NCI-H345 treated with DMSO at 0.1 percent for 48 hours (cell line): ENCODE data around the gene URB1.
A peak's percentile ranks its signal among the peaks of the same experiment; 100 is the strongest.
"Not testable (repeated sequence)": the region's sequence is repeated elsewhere in the genome, so short reads cannot be mapped to it uniquely, and the experiment has no call there.

Experiments
- DNase-seq: peaks from one replicate; lab custom pipeline; 2025; ENCODE audit not compliant: unreplicated experiment; lab: John Stamatoyannopoulos, UW

URB1 gene, protein sequence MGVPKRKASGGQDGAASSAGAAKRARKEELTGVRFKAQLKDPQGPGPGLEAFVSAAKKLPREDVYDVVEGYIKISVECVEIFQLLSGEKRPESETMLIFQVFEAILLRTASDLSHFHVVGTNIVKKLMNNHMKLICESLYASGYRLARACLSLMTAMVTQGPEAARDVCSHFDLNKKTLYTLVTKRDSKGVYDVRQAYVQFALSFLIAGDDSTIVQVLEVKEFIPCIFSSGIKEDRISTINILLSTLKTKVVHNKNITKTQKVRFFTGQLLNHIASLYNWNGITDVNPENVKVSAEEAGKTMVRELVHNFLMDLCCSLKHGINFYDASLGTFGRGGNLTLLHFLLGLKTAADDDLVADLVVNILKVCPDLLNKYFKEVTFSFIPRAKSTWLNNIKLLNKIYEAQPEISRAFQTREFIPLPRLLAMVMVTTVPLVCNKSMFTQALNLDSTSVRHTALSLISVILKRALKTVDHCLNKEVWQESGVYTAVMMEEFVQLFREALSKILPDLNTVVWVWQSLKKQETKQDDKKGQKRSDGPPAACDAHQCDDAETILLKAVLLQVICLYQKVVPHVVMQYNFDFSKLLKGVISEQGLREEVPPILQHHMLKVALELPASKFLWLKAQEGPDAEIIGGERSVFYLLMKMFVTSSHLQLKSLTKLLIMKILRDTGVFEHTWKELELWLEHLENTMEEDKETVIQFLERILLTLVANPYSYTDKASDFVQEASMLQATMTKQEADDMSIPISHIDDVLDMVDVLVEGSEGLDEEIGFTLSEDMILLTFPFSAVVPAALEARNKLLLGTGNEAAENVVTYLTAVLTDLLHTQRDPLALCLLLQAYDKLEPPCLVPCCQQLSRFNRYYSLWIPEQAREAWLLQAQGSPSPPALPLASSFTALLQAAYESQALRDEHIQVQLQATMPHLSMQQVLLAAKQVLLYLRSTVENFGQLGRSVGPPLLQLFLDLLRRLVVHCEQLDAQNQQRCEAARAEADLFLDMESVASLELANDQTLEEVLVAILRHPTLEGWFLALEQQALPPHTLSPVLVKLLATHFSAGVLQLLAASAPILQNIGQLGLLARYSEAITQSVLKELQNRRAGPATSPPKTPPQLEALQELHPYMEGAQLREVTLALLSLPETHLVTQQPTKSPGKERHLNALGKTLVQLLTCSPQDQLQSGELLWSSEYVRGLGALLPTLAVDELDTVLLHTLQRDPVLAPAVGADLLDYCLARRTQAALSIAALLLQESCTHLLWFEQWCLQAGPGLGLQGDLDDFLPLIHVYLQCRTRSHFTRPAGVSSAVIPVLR (N-terminal part only)

DNA sequence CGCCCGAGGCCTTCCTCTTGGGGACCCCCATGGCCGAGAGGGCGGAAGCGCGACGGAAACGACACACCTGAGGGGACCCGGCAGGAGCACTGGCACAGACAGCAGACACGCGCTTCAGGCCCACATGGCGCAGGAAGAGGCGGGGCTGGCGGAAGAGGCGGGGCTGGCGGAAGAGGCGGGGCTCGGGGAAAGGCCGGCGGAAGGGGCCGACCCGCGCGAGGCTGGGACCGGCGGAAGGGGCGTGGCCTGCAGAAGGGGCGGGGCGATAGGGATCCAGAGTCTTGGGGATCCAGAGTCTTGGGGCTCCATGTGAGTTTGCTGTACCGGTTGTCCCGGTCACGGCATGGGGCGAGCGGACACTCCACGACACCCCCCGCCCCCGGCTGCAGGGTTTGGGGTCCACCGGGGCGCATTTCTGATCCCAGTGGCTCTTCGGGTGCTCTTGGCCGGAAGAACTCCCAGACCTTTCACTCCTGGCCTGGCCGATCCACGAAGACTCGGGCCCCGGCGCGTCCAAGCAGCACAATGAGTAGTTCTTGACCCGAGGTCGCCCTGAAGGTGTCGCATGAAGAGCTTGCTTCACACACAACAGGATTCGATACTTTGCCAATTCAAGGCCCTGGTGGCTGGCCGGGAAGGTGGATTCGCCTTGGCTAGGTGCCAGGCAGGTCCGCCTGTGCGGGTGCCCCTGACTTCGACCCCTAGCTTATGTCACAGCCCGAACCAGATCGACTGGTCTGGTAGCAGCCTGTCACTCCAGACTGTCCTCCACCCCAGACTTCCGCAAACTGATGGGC lies at the start of gene URB1:
Gene URB1, minus strand, starts transcription at position 133 of the 797 bp plus-strand sequence. Its CDS starts 102 bp downstream, at position 31.
- peak; percentile 89 for DNase-seq

DNA sequence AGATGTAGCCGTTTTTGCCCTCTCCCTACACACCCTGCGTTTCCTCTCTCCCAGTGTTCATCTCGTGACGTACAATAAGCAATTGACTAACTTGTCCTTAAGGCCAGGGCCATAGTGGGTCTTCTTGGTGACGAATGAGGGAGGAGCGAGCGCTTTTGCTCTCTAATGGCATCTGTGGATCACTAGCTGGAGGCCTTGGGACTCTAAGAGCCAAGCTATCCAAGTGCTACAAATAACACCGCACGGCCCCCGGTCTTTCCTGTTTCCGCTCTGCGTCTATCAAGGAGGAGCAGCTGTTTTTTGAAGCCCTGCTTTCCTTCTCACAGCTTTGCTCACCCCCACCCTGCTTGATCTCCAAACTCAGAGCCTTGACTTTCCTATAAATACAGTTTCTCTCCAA lies 44.9 kb upstream of the URB1 start:
- DNase-seq: no peak

DNA sequence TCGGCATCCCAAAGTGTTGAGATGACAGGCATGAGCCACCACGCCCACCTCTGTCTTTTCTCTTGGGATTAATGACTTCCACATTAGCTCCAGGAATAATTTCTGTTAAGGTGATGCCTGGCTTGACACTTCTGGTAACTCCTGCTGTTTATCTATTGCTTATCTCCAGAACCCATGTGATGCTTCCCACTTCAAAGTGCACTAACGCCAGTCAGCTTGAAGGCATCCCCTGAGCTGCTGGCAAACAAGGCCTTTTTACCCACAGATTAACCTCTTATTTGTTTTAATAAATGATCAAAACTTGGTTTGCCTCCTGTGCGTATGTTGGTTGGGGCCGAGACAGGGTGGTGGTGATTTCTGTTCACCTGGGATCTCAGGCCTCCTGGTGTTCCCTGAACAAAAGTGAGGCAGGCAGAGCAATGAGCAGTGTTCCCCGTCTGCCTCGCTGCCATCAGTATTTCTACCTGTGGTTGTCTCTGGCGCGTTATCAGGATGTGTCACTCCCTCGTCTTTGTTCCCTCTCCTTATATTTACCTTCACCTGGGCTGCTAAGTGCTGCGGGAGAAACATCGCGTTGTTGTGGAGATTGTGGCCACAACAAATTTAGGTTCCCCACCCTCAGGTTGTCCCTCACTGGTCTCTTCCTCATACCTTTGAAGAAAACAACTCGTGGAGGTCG lies 40.3 kb upstream of the URB1 start:
- not testable (repeated sequence) for DNase-seq

DNA sequence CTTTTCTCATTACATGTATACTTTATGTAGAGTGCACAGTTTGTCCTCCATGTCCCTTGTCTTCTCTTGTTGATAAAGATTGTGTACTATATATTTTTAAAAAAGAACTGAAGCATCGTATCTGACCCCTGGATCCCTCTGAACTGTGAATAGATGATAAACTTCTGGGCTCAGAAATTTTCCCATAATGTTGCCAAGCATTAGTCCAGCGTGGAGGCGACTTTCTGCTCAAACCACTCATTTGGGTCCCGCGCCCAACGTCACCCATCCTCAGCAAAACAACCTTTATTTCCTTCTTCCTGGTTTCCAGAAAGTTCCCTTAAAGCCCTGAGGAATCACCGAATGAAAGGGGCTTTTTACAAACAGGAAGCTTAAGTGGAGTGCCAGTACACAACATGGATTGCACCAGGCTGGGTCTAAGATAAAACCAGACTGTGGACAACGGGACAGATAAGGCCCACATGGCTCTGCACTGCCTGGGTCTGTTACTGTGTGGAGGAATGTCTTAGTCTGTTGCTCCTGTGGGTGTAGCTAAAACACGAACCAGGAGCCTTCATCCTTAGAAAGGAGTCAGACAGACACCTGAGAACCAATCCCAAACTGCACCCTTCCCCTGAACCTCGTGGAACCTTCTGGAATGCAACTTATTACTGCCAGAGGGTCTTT lies 35.3 kb upstream of the URB1 start:
- no peak for DNase-seq

DNA sequence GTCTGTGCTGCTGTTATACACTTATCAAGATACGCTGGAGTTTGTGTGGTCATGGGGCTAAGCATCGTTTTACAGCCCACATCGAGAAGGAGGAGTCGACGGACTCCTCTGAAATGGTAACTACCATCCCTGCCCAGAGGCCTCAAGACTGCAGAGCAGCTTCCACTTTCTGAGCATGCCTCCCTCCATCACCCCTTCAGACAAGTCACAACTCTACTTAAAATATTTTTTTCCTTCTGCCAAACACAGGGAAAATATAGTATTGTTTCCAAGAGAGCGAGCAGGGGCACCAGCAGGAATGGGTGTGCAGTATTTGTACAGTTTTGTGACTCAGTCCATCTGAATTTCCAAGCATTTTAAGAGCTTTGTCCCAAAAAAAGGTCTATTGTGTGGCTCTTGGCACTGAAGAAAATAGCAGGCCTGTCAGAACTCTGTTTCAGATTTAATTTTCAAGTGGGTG lies 33.8 kb upstream of the URB1 start:
- no peak for DNase-seq

DNA sequence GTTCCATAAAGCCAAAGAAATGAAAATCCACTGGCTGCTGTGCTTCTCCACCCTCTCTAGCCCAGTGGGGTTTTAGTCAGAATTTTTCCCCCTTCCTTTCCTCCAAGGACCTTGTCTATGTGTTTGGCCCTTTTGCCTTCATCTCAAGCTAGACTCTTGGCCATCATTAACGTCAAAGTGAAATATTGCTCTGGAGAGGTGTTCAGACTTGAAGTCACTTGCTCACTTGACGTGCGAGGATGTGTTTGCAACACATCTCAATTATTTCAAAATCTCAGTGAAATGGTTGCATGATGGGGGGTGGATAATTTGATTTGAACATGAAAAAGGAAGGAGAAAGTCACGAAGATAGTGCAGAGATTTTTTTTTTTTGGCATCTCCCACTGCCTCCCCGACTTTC lies 33.3 kb upstream of the URB1 start:
- no peak for DNase-seq

DNA sequence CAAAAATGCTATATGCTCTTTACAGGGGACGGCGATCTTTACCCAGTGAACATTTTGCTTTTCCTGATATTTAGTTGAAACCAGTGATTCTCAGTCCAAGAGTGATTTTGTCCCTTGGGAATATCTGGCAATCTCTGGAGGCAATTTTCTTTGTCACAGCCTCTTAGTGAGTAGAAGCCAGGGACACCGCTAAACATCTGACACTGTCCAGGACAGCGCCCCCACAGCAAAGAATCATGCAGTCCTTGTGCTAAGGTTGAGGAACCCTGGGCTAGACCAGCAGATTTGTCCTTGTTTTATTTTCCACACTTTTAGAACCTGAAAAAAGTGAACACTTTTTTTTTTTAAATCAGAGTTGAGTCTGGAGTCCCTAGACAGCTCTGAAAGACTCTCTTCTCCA lies 32.8 kb upstream of the URB1 start:
- no peak for DNase-seq

DNA sequence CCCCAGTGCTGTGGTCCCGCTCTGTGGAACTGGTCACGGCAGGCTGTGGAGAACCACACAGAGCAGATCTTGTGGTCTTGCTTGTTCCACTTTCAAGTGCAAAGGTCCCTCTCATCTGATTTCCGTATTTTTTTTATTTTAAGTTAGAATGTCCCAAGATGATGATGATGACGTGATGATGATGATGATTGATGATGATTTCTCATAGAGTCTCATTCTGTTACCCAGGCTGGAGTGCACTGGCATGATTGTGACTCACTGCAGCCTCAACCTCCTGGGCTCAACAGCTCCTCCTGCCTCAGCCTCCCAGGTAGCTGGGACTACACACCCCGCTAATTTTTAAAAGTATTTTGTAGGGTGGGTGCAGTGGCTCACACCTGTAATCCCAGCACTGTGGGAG lies 31.9 kb upstream of the URB1 start:
- DNase-seq: no peak

DNA sequence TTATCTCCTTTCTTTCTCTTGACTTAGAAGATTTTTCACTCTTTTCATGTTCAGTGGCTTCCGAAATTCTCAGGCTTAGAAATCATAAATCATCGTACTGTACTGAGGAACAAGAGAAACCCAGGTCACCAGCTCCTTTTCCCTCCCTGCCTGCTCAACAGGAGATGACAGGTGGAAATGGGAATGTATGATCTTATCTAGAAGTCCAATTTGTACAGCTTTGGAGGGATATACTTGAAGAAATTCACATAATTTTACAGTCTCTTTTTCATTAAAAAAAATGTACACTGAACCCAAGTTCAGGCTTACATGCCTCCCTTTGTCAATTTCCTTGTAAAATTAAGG lies 31.4 kb upstream of the URB1 start:
- DNase-seq: no peak

DNA sequence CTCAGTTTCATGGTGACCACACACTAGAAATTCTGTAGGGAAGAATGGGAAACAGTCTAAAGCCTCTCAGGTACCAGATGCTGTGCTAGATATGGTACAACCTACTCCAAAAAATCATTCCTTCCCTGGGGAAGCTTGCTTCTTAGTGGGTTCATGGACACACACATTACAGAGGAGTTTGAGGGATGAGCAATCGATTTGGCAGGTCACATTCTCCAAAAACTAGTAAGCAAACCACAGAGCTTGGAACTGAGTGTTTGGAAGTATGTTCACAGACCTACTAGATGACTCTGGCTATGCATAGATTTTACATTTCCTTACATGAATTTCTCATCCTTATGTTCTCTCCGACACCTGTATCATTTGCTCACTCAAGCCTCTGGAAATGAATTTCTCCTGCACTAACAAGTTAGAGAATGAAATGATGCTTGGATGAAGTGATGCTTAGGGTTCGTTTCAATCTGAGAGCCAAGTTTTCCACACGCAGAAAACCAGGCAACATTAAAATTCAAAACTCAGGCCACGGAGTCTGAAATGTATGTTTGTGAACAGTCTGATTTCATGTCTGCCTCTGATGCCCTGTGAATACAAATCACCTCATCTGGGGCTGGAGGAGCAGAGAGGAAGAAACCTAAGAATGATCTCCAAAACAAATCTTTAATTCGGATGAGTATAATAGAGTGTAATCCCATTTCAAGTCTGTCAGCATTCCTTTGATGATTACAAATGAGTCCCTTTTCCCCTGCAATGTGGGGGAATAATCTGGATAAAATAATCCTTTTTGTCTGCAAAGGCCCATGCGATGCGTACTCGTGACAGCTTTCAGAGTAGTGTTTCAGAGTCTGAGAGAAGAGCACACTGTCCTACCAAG lies 30.7 kb upstream of the URB1 start:
- no peak for DNase-seq

DNA sequence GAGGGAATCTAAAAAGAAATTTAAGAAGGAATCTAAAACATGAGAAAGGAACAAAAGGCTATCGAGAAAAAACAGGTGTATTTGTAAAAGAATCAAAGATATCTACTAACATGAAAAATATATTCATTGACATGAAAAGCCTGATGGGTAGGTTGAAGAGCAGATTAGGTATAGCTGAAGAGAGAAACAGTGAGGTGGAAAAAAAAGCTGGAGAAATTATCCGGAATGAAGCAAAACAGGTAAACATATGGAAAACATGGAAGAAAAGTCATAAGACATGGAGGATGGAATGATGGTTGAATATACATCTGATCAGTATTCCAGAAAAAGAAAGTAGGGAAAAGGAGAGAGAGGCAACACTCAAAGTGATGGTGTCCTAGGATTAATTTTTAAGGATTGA lies 29.3 kb upstream of the URB1 start:
- no peak for DNase-seq

DNA sequence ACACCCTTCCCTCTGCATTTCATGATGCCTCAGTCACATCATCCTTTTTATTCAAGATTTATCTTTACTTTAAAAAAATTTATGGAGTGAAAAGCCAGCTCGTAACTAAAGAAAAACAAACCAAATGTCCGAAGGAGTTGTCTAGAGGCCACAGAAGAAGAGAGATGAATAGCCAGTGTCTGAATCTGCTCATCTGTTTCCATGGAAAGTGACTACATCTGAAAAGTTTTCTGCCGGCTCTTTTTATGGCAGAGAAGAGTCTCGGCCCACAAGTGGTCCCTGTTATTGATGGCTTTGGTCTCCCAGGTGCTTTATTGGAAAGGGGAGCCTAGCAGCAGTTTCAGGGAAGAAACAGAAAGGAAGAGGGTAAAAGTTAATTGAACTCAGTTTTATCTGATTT lies 25.3 kb upstream of the URB1 start:
- no peak for DNase-seq

DNA sequence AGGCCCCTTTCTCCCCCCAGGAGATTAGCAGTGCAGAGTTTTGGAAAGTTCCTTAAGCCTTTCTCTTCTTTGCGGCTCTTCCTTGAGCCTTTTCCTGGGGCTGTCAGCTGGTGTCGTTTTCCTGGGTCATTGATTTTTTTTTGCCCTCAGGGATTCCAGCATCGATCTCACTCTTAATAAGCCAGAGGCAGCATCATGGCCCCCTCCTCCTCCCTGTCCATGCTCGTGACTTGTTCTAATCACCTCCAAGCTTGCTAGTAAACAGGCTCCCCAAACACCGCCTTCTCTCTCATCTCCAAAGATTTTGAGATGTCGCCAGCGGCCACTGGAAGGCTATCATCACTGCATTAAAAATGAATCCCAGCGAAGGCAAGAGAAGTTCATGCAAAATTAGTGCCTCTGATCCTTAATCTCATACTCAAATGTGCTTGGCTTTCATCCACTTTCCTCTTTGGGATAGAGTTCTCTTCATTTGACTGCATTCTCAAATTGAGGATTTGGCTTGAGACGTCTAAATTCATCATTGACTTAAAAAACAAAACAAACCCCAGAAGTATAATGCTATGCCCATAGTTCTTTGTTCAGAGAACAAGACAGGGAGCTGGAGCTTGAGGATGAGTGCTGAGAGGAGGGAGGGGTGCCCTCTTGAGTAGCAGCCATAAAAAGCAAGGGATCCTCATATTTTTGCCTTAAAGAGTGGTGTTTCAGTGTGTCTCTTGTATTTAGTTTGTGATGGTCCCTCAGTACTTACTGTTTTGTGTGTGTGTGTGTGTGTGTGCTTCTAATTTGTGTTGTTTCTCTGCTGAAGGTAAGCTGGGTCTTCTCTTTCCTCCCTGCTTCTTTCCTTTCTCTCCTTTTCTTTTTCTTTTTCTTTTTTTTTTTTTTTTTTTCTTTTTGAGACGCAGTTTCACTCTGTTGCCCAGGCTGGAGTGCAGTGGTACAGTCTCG lies 22.9 kb upstream of the URB1 start:
- DNase-seq: no peak

DNA sequence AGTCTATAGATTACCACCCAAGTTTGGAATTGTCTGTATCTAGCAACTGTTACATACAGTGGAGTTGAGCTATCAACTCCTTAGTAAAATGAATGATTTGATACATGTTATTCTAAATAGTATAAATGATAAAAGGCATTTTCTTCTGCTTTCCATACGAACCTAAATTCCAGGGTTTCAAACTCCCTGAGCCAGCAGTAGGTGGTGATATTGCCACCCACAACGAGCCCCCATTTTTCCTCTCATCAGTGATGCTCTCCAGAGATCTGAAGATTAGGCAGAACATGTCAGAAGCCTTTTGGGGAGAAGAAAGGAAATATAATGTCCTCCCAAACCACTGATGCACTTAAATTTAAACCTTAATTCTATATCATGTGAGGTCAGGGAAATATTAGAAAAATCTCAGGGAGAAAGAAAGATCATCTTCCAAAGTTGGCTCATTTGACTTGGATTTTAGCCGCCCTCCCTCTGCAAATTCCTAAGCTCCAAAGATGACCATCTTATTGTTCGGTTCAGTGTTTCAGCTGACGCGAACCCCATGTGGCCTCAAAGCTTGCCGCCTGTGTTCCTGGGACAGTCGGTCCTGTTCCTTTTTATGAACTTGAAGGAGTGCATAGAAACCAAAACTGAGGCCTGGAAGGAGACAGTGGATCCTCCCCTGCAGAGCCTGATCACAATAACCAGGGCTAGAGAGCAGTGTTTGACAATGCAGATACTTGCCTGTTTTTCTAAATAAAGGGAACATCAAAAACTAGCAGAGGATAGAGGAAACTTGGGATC lies 22.0 kb upstream of the URB1 start:
- DNase-seq: no peak

DNA sequence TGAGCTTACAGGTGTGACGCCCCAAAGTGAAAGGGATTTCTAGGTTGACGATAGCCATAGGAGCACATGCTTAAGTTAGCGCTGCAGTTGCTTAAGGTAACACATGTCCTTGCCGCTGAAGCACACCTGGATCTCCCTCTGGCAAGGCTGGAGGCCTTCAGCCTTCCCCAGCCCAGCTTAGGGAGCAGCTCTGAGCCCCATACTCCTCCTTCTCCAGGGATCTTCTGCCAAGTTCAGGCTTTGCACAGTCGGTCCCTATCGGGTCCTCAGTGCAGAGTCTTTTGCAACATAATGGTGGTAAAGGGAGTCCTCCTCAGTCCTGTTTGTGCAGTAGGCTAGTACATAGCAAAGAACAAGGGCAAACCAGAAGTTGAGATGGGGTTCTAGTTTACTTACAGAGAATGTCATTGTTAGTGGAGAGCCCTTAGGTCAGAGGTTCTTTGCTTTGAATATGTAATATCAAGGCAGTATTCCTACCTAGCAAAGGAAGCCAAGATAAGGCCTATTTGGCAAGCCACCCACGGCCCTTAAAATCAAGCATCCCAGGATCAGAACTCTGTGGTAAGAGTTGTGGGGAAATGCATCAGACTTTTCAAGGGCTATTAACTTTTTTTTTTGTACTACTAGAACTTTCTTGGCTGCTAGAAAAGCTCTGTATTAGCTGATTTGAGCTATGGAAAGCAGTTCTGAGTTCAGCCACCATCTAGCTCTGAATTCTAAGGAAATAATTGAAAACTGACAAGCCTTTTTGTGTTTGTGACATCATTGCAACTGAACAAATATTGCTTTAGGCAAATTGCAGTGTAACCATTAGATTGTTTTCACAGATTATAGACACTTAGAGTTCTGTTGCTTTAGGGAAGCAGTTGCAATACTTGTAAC lies 21.1 kb upstream of the URB1 start:
- DNase-seq: no peak
